Fibroblast of lung (primary cell): ENCODE measurements around the gene EGR2. TPM values are rescaled to one million over a fixed set of nuclear protein-coding genes. Genes with fewer than 3 reads are reported as not detected.

ENCODE experiments used
- DNase-seq, 2 donors: peaks; one replicate each; pipeline versions ENCODE4 v3.0.0 to v3.0.0-alpha.2; 2010; ENCODE audit warnings: low read depth in 2 of 2
- H2AFZ ChIP-seq: 2 replicates; pipeline ENCODE4 v1.5.1; 2012; ENCODE audit warnings: low read length, control low read depth, inconsistent platforms
- H3K27ac ChIP-seq: 2 replicates; pipeline ENCODE4 v1.5.1; 2011; ENCODE audit warnings: low read length, control low read depth; ENCODE audit not compliant: insufficient read depth
- H3K27me3 ChIP-seq: 2 replicates; pipeline ENCODE4 v1.5.1; 2011; ENCODE audit warnings: mild to moderate bottlenecking, low read length; ENCODE audit not compliant: control insufficient read depth, insufficient read depth
- H3K36me3 ChIP-seq: 2 replicates; pipeline ENCODE4 v1.5.1; 2011; ENCODE audit warnings: low read length; ENCODE audit not compliant: control insufficient read depth, insufficient read depth
- H3K4me1 ChIP-seq: 2 replicates; pipeline ENCODE4 v1.5.1; 2011; ENCODE audit warnings: low read length; ENCODE audit not compliant: control insufficient read depth, insufficient read depth; ENCODE audit errors: extremely low read depth
- H3K4me2 ChIP-seq: 2 replicates; pipeline ENCODE4 v1.5.1; 2011; ENCODE audit warnings: low read length, control low read depth; ENCODE audit not compliant: insufficient read depth; ENCODE audit errors: extremely low read depth
- H3K4me3 ChIP-seq, 4 experiments: fragments of 200-600 bp in 1 of 4; sonication (generic) in 1 of 4; replicated peaks in 1 of 4; 2 replicates each; pipeline ENCODE4 v1.5.1; 2011 to 2016; ENCODE audit warnings: low read length in 4 of 4, low read depth in 3 of 4, mild to moderate bottlenecking in 3 of 4, control low read depth in 2 of 4, inconsistent platforms in 1 of 4, mixed read lengths in 1 of 4; ENCODE audit not compliant: insufficient read depth in 1 of 4; ENCODE audit errors: control extremely low read depth in 1 of 4
- H3K79me2 ChIP-seq: 2 replicates; pipeline ENCODE4 v1.5.1; 2012; ENCODE audit warnings: mild to moderate bottlenecking, low read length, inconsistent platforms; ENCODE audit not compliant: control insufficient read depth, insufficient read depth
- H3K9ac ChIP-seq: 2 replicates; pipeline ENCODE4 v1.5.1; 2011; ENCODE audit warnings: mild to moderate bottlenecking, low read length, control low read depth; ENCODE audit not compliant: insufficient read depth
- H3K9me3 ChIP-seq: 2 replicates; pipeline ENCODE4 v1.5.1; 2012; ENCODE audit warnings: low read depth, low read length; ENCODE audit not compliant: control insufficient read depth, insufficient read depth
- H4K20me1 ChIP-seq: 2 replicates; pipeline ENCODE4 v1.5.1; 2011; ENCODE audit warnings: low read length; ENCODE audit not compliant: control insufficient read depth, insufficient read depth; ENCODE audit errors: extremely low read depth
- EZH2 ChIP-seq: IDR thresholded peaks from 2 replicates; pipeline ENCODE4 v1.5.1; 2012; ENCODE audit warnings: low read length, control low read depth, mild to moderate bottlenecking; ENCODE audit errors: missing control alignments
- polyA plus RNA-seq, 2 donors: library from polyadenylated mRNA; depleted of rRNA in 1 of 2; stranded (reverse) in 1 of 2; unstranded in 1 of 2; fragments of >200 nt; gene quantifications; 2 replicates each; pipeline ENCODE4 v1.2.1, GENCODE V29; 2011 to 2012; ENCODE audit warnings: missing spikeins in 1 of 2
- total RNA-seq: library from RNA; depleted of rRNA; stranded (reverse); fragments of >200 nt; gene quantifications from 2 replicates; pipeline ENCODE4 v1.2.1, GENCODE V29; 2014
- TF ChIP-seq, protein P1 (sequence below), 2 donors: IDR thresholded peaks in 1 of 2; conservative IDR thresholded peaks in 1 of 2; 1 replicate in 1 of 2; 2 replicates in 1 of 2; pipeline ENCODE4 v1.5.1; 2011 to 2012; ENCODE audit warnings: low read length in 2 of 2, control low read depth in 1 of 2, inconsistent platforms in 1 of 2, low read depth in 1 of 2, mild to moderate bottlenecking in 1 of 2

EGR2 gene
- total and polyA plus RNA-seq, 2 donors (not counting 1 experiment from before 2014, with no cell fraction given), result 0.08 to 0.33 TPM

DNA sequence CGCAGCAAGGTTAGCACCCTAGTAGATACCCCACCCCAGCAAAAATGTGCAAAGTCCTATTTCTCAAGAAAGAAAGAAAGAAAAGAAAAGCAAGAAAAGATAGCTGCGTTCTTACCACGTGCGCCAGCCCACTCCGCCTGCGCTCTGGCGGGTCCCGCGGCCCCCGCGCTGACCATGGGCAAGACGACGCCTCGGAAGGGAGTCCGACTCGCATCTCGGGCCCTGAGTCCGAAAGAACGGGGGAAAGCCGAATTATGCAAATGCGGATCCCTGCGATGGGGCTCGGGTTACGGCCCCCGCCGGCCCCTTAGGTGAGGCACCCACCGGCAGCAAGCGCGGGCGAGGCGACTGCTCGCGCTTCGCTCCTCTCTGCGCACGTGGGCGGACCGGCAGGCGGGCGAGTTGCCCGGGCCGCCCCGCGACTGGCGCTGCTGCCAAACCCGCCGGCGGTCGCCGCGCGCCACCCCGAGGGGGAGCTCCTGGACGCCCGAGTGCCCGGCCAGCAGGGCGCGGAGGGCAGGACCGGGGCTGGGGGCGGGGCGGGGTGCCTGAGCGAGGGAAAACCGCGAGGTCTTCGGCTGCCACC is 2.4 kb upstream of the EGR2 start:
- TF ChIP-seq, protein P1, sequence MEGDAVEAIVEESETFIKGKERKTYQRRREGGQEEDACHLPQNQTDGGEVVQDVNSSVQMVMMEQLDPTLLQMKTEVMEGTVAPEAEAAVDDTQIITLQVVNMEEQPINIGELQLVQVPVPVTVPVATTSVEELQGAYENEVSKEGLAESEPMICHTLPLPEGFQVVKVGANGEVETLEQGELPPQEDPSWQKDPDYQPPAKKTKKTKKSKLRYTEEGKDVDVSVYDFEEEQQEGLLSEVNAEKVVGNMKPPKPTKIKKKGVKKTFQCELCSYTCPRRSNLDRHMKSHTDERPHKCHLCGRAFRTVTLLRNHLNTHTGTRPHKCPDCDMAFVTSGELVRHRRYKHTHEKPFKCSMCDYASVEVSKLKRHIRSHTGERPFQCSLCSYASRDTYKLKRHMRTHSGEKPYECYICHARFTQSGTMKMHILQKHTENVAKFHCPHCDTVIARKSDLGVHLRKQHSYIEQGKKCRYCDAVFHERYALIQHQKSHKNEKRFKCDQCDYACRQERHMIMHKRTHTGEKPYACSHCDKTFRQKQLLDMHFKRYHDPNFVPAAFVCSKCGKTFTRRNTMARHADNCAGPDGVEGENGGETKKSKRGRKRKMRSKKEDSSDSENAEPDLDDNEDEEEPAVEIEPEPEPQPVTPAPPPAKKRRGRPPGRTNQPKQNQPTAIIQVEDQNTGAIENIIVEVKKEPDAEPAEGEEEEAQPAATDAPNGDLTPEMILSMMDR (conservative IDR thresholded peaks at IDR 0.05 in 1 of 2, IDR thresholded peaks at IDR 0.05 in 1 of 2; ENCODE audit: low read depth in 1 of 2, low read length in 2 of 2), result no peak
- TF ChIP-seq EZH2, result peak; percentile 72
- Histone ChIP-seq H3K27me3 (peaks cover 35% of the 10 kb centered on the region), H2AFZ (no peak overlapping the region), H3K4me1 (peaks cover 12% of the 10 kb centered on the region), H3K79me2 (no peaks in the 10 kb centered on the region), H3K9ac (no peak overlapping the region), H3K36me3 (no peaks in the 10 kb centered on the region), H3K9me3 (no peaks in the 10 kb centered on the region), H4K20me1 (no peaks in the 10 kb centered on the region), H3K27ac (no peak overlapping the region), H3K4me3 (peak overlapping the region; percentile 19 to 74 (median 32)), H3K4me2 (peak overlapping the region; percentile 75)
- DNase-seq, result peak in 1 of 2 donors; percentile 38

DNA sequence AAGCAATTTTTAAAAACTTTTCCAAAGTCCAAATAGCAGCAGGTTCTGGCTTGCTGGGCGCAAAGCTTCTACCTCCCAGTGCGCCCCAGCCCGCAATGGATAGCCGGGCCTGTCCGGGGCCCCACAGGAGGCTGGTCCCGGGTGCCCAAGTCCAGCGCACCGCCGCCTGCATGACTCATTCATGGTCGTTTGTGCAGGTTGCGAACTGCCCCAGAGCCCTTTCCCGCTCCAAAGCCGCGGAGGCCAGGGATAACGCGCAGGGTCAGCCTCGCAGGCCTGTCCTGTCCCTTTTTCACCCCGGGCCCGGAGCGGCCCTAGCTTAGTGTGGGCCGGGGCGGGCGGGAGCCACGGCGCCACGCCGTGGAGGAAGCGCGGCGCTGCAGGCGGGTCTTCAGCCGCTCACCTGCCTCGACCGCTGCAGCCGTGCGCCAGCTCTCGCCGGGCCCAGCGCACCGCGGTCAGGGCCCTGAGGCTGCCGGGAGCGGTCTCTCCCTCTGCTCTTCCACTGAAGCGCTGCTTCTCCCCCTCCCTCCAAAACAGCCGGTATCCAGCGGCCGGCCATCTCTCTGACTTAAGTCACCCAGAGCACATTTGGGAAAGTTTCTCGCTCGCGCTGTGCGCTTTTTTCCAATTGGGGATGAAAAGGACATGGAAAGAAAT is 1.7 kb upstream of the EGR2 start:
- Histone ChIP-seq H4K20me1 (no peaks in the 10 kb centered on the region), H2AFZ (peak overlapping the region; percentile 36), H3K4me3 (peak overlapping the region; percentile 63 to 83 (median 74)), H3K4me2 (peak overlapping the region; percentile 99), H3K4me1 (peaks cover 12% of the 10 kb centered on the region), H3K36me3 (no peaks in the 10 kb centered on the region), H3K9me3 (no peaks in the 10 kb centered on the region), H3K27me3 (peaks cover 35% of the 10 kb centered on the region), H3K27ac (no peak overlapping the region), H3K9ac (peak overlapping the region; percentile 33), H3K79me2 (no peaks in the 10 kb centered on the region)
- peak; percentile 67 to 79 for DNase-seq
- TF ChIP-seq, protein P1 (conservative IDR thresholded peaks at IDR 0.05 in 1 of 2, IDR thresholded peaks at IDR 0.05 in 1 of 2; ENCODE audit: low read depth in 1 of 2, low read length in 2 of 2), result peak; percentile 62 to 69
- no peak for TF ChIP-seq EZH2

DNA sequence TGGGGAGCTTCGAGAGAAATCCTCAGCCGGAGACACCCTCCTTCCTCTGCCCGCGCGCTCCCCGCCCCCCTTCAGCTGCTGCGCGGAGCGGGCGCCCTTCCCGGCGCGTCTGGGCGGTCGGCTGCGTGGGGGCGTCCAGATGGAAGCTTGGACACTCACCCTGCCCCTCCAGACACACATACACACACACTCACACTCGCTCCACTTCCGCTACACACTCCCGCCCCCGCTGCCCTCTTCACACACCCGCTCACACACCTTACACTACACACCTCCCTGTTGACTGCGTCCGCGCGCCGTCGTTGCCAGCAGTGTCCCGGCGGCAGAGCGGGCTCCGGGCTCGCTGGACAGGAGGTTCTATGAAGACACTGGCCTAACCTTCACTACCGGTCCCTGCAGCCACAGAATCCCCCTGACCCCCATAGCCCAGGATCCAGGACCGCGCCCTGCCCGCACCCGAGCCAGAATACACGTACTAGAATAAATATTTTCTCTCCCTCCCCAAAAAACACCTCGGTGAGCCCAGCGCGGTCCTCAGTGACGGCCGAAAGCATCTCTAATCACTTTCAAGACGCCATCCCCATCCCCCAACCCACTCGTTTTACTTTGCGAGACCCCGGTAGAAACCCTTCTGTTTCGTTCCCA is 1.1 kb upstream of the EGR2 start:
- no peaks in the 10 kb centered on the region for H3K9me3 ChIP-seq
- H3K4me3 ChIP-seq, result peak overlapping the region; percentile 63 to 83 (median 74)
- H2AFZ ChIP-seq, result peak overlapping the region; percentile 81
- DNase-seq, result peak in 1 of 2 donors; percentile 58
- H3K4me1 ChIP-seq, result peaks cover 12% of the 10 kb centered on the region
- no peaks in the 10 kb centered on the region for H3K36me3 ChIP-seq
- H3K4me2 ChIP-seq, result peak overlapping the region; percentile 99
- no peak overlapping the region for H3K27ac ChIP-seq
- peak overlapping the region; percentile 33 for H3K9ac ChIP-seq
- H3K79me2 ChIP-seq, result no peaks in the 10 kb centered on the region
- H3K27me3 ChIP-seq, result peaks cover 35% of the 10 kb centered on the region
- no peaks in the 10 kb centered on the region for H4K20me1 ChIP-seq
- TF ChIP-seq, protein P1 (conservative IDR thresholded peaks at IDR 0.05 in 1 of 2, IDR thresholded peaks at IDR 0.05 in 1 of 2; ENCODE audit: low read depth in 1 of 2, low read length in 2 of 2), result no peak
- no peak for TF ChIP-seq EZH2
